Hepatocyte (in vitro differentiated cells): Measurements from ENCODE around the gene MASP2. TPM values are rescaled to one million over a fixed set of nuclear protein-coding genes. Genes with fewer than 3 reads are reported as not detected.

Experiments used
- DNase-seq: peaks from one replicate; pipeline ENCODE4 v3.0.0-alpha.2; 2016; ENCODE audit warnings: low spot score
- H2AFZ ChIP-seq: fragments of 200-600 bp; sonication (generic); 2 replicates; pipeline ENCODE4 v1.6.0; 2016; ENCODE audit warnings: antibody characterized with exemption, mild to moderate bottlenecking
- H3K27ac ChIP-seq: fragments of 200-600 bp; sonication (generic); 2 replicates; pipeline ENCODE4 v1.5.1; 2016; ENCODE audit warnings: mild to moderate bottlenecking
- H3K27me3 ChIP-seq: fragments of 200-600 bp; sonication (generic); 2 replicates; pipeline ENCODE4 v1.6.1; 2016
- H3K36me3 ChIP-seq: fragments of 200-600 bp; sonication (generic); replicated peaks from 2 replicates; pipeline ENCODE4 v1.5.1; 2016; ENCODE audit warnings: low read depth; ENCODE audit not compliant: insufficient read depth
- H3K4me1 ChIP-seq: fragments of 200-600 bp; sonication (generic); 2 replicates; pipeline ENCODE4 v1.5.1; 2016; ENCODE audit warnings: mild to moderate bottlenecking, moderate library complexity; ENCODE audit not compliant: insufficient read depth
- H3K4me2 ChIP-seq: fragments of 200-600 bp; sonication (generic); 2 replicates; pipeline ENCODE4 v1.6.0; 2016
- H3K4me3 ChIP-seq: fragments of 200-600 bp; sonication (generic); 2 replicates; pipeline ENCODE4 v1.5.1; 2016; ENCODE audit warnings: mild to moderate bottlenecking
- H3K79me2 ChIP-seq: fragments of 200-600 bp; sonication (generic); 2 replicates; pipeline ENCODE4 v1.6.0; 2017; ENCODE audit warnings: mild to moderate bottlenecking
- H3K9me2 ChIP-seq: fragments of 200-600 bp; sonication (generic); replicated peaks from 2 replicates; pipeline ENCODE4 v1.6.0; 2017; ENCODE audit warnings: mild to moderate bottlenecking; ENCODE audit not compliant: insufficient read depth
- H3K9me3 ChIP-seq: fragments of 200-600 bp; sonication (generic); 2 replicates; pipeline ENCODE4 v1.5.1; 2016; ENCODE audit warnings: low read depth, mild to moderate bottlenecking
- H4K20me1 ChIP-seq: fragments of 200-600 bp; sonication (generic); 2 replicates; pipeline ENCODE4 v1.6.0; 2016; ENCODE audit warnings: mild to moderate bottlenecking; ENCODE audit not compliant: insufficient read depth, poor library complexity, severe bottlenecking
- EZH2 ChIP-seq: fragments of 200-600 bp; sonication (generic); IDR thresholded peaks from 2 replicates; pipeline ENCODE4 v1.6.1; 2016; ENCODE audit warnings: antibody characterized with exemption, mild to moderate bottlenecking, borderline replicate concordance
- EZH2phosphoT487 ChIP-seq: fragments of 200-600 bp; sonication (generic); IDR thresholded peaks from one replicate; pipeline ENCODE4 v1.6.1; 2018; ENCODE audit warnings: antibody characterized with exemption, mild to moderate bottlenecking, low read depth, moderate library complexity; ENCODE audit not compliant: unreplicated experiment, severe bottlenecking
- WGBS: methylation state at CpG from one replicate; pipeline ENCODE4 v1.1.6; 2016; ENCODE audit warnings: low lambda C conversion rate; ENCODE audit errors: missing lambda C conversion rate; 5-methylcytosine and 5-hydroxymethylcytosine counted together
- polyA plus RNA-seq: library from polyadenylated mRNA; unstranded; fragments of >200 nt; fragmentation: Nextera tagmentation; extraction: Ambion mirVana; gene quantifications from 2 replicates; pipeline ENCODE4 v1.2.1, GENCODE V29; 2016
- total RNA-seq: library from RNA; depleted of rRNA; stranded (reverse); fragments of >200 nt; gene quantifications from 2 replicates; pipeline ENCODE4 v1.2.3, GENCODE V29; 2014
- TF ChIP-seq, protein P1 (sequence below): fragments of 200-600 bp; sonication (generic); IDR thresholded peaks from 2 replicates; pipeline ENCODE4 v1.5.1; 2016; ENCODE audit warnings: antibody characterized with exemption, mild to moderate bottlenecking; ENCODE audit not compliant: poor library complexity

Gene MASP2
- total and polyA plus RNA-seq, 2 experiments from 2014 or later: 3.3 to 16.6 TPM

DNA sequence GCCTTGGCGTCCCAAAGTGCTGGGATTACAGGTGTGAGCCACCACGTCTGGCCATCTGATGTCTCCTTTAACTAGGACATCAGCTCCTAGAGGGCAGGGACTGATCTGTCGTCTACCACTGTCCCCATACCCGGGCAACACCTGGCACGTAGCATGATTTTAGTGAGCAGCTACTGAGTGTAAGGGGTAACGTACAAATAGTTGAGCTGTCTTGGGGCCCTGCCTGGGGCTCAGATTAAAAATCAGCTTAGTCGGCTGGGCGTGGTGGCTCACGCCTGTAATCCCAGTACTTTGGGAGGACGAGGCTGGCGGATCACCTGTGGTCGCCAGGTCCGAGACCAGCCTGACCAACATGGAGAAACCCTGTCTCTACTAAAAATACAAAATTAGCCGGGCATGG lies 11.0 kb upstream of the MASP2 start:
- H4K20me1 ChIP-seq: no peaks in the 10 kb centered on the region
- no peak overlapping the region for H3K4me2 ChIP-seq
- H3K4me3 ChIP-seq: no peak overlapping the region
- peaks cover 8% of the 10 kb centered on the region for H3K4me1 ChIP-seq
- TF ChIP-seq EZH2phosphoT487 (no peak), EZH2 (no peak)
- TF ChIP-seq, protein P1, sequence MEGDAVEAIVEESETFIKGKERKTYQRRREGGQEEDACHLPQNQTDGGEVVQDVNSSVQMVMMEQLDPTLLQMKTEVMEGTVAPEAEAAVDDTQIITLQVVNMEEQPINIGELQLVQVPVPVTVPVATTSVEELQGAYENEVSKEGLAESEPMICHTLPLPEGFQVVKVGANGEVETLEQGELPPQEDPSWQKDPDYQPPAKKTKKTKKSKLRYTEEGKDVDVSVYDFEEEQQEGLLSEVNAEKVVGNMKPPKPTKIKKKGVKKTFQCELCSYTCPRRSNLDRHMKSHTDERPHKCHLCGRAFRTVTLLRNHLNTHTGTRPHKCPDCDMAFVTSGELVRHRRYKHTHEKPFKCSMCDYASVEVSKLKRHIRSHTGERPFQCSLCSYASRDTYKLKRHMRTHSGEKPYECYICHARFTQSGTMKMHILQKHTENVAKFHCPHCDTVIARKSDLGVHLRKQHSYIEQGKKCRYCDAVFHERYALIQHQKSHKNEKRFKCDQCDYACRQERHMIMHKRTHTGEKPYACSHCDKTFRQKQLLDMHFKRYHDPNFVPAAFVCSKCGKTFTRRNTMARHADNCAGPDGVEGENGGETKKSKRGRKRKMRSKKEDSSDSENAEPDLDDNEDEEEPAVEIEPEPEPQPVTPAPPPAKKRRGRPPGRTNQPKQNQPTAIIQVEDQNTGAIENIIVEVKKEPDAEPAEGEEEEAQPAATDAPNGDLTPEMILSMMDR: no peak
- no peaks in the 10 kb centered on the region for H3K9me2 ChIP-seq
- H3K27me3 ChIP-seq: no peaks in the 10 kb centered on the region
- no peak overlapping the region for H3K27ac ChIP-seq
- peaks cover 20% of the 10 kb centered on the region for H3K79me2 ChIP-seq
- WGBS: 95% methylated on average over 14 of the region's 14 CpGs
- H3K36me3 ChIP-seq: no peaks in the 10 kb centered on the region
- DNase-seq: no peak
- H2AFZ ChIP-seq: no peak overlapping the region
- H3K9me3 ChIP-seq: no peaks in the 10 kb centered on the region

DNA sequence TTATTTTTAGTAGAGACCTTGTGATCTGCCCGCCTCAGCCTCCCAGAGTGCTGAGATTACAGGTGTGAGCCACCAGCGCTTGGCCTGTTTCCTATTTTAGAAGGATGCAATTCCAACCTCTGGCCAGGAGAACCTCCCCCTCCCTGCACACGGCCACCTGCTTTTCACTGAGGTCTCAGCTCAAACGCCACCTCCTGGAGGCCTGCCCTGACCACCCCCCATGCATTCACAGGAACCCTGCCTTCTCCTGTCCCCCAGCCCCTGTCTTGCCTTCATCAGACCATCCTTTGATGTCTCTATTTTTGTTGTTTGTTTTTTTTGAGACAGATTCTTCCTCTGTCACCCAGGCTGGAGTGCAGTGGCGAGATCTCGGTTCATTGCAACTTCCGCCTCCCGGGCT lies 10.4 kb upstream of the MASP2 start:
- Histone ChIP-seq H3K9me2 (no peaks in the 10 kb centered on the region), H3K79me2 (peaks cover 20% of the 10 kb centered on the region), H2AFZ (no peak overlapping the region), H3K4me3 (no peak overlapping the region), H3K27me3 (no peaks in the 10 kb centered on the region), H3K4me1 (peaks cover 8% of the 10 kb centered on the region), H3K9me3 (no peaks in the 10 kb centered on the region), H3K27ac (no peak overlapping the region), H4K20me1 (no peaks in the 10 kb centered on the region), H3K36me3 (no peaks in the 10 kb centered on the region), H3K4me2 (no peak overlapping the region)
- TF ChIP-seq, protein P1: no peak
- TF ChIP-seq EZH2 (no peak), EZH2phosphoT487 (no peak)
- WGBS: 98% methylated on average over 8 of the region's 8 CpGs
- DNase-seq: no peak

DNA sequence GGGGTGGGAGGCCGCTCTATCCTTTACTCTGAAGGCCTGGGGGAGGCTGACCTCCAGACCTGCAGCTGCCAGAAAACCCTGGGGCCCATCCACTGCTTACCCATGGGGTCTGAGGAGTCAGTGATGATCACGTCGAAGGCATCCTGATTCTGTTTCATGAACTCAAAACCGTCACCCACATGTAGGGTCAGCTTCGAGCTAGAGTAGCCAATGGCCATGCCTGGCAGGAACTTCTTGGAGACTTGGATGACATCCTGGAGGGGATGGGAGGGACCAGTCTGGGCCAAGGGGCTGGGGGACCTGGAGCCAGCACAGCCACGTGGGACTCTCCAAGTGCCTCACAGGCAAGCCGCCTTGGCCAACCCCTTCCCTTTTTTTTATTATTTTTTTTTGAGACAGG lies 9.5 kb upstream of the MASP2 start:
- H3K27ac ChIP-seq: no peak overlapping the region
- no peaks in the 10 kb centered on the region for H3K36me3 ChIP-seq
- no peaks in the 10 kb centered on the region for H3K27me3 ChIP-seq
- H3K4me1 ChIP-seq: peaks cover 8% of the 10 kb centered on the region
- H4K20me1 ChIP-seq: no peaks in the 10 kb centered on the region
- WGBS: 95% methylated on average over 7 of the region's 7 CpGs
- H2AFZ ChIP-seq: no peak overlapping the region
- TF ChIP-seq, protein P1: no peak
- TF ChIP-seq EZH2 (no peak), EZH2phosphoT487 (no peak)
- H3K4me3 ChIP-seq: no peak overlapping the region
- H3K79me2 ChIP-seq: peaks cover 16% of the 10 kb centered on the region
- no peak overlapping the region for H3K4me2 ChIP-seq
- no peaks in the 10 kb centered on the region for H3K9me3 ChIP-seq
- DNase-seq: no peak
- no peaks in the 10 kb centered on the region for H3K9me2 ChIP-seq

DNA sequence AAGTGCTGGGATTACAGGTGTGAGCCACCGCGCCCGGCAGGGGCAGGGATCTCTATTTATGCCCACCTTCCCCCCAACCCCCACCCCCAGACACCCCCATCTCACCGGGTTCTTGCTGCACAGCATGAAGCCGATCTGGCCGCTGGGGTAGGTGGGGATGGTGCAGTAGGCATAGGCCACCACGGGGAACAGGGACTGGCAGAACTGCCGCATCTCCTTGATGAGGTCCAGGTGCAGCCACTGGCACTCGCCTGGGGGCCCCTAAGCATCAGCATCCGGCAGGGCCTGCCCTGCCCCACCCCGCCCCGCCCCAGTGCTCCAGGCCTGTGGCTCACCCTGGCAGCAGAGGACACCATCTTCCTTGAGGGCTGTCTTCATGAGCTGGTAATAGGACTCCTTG lies 8.6 kb upstream of the MASP2 start:
- Histone ChIP-seq H3K27ac (no peak overlapping the region), H3K79me2 (peaks cover 11% of the 10 kb centered on the region), H2AFZ (no peak overlapping the region), H3K4me1 (no peaks in the 10 kb centered on the region), H3K9me3 (no peaks in the 10 kb centered on the region), H3K27me3 (no peaks in the 10 kb centered on the region), H3K4me3 (no peak overlapping the region), H3K36me3 (no peaks in the 10 kb centered on the region), H3K9me2 (no peaks in the 10 kb centered on the region), H4K20me1 (no peaks in the 10 kb centered on the region), H3K4me2 (no peak overlapping the region)
- DNase-seq: no peak
- TF ChIP-seq EZH2: no peak
- TF ChIP-seq, protein P1: no peak
- no peak for TF ChIP-seq EZH2phosphoT487
- WGBS: 97% methylated on average over 4 of the region's 12 CpGs
